HG02623 (cell line): ENCODE data around the gene HID1.
"Not testable (repeated sequence)": the region's sequence is repeated elsewhere in the genome, so short reads cannot be mapped to it uniquely, and the experiment has no call there.

ENCODE experiments used
- ATAC-seq: cut with Tn5 transposase; IDR thresholded peaks from one replicate; pipeline ENCODE4 v1.9.1; 2021; ENCODE audit warnings: moderate library complexity; ENCODE audit not compliant: unreplicated experiment

Gene HID1

GRCh38 chr17:74969501-74969900 lies 3.1 kb downstream of the HID1 start:
- ATAC-seq, result not testable (repeated sequence)

GRCh38 chr17:74968361-74968780 lies 4.2 kb downstream of the HID1 start:
- no peak for ATAC-seq

- ATAC-seq, result no peak
Measured at GRCh38 chr17:74964988-74965622, 7.5 kb downstream of the HID1 start.

- no peak for ATAC-seq
Measured at GRCh38 chr17:74964246-74964761, 8.3 kb downstream of the HID1 start.

GRCh38 chr17:74963656-74964055 lies 8.9 kb downstream of the HID1 start:
- no peak for ATAC-seq

- no peak for ATAC-seq
Measured at GRCh38 chr17:74962622-74963394, 9.8 kb downstream of the HID1 start.

GRCh38 chr17:74961657-74962350 lies 10.8 kb downstream of the HID1 start:
- ATAC-seq, result no peak

GRCh38 chr17:74960570-74961342 lies 11.8 kb downstream of the HID1 start:
- ATAC-seq, result no peak

GRCh38 chr17:74959826-74960515 lies 12.6 kb downstream of the HID1 start:
- ATAC-seq, result no peak

- ATAC-seq, result no peak
Measured at GRCh38 chr17:74957935-74958740, 14.4 kb downstream of the HID1 start.

- no peak for ATAC-seq
Measured at GRCh38 chr17:74956093-74956492, 16.5 kb downstream of the HID1 start.

GRCh38 chr17:74954665-74955421 lies 17.7 kb downstream of the HID1 start:
- no peak for ATAC-seq

- ATAC-seq, result no peak
Measured at GRCh38 chr17:74954115-74954514, 18.4 kb downstream of the HID1 start.

GRCh38 chr17:74953134-74953687 lies 19.3 kb downstream of the HID1 start:
- no peak for ATAC-seq

GRCh38 chr17:74952431-74953133 lies 20.0 kb downstream of the HID1 start:
- no peak for ATAC-seq

- no peak for ATAC-seq
Measured at GRCh38 chr17:74951680-74952421, 20.7 kb downstream of the HID1 start.

GRCh38 chr17:74951065-74951464 lies 21.5 kb downstream of the HID1 start:
- ATAC-seq, result no peak
